Adrenal gland (tissue), 12 donors: Measurements from ENCODE around the gene PTPRE. TPM values are rescaled to one million over a fixed set of nuclear protein-coding genes. Genes with fewer than 3 reads are reported as not detected.
A peak's percentile ranks its signal among the peaks of the same experiment; 100 is the strongest.

ENCODE experiments used
- DNase-seq, 7 donors: peaks; one replicate each; pipeline ENCODE4 v3.0.0-alpha.2; 2019 to 2020
- H3K27ac ChIP-seq, 5 donors: fragments of 200-600 bp; sonication (generic) in 4 of 5; 1 replicate in 3 of 5; 2 replicates in 2 of 5; pipeline versions ENCODE4 v1.5.1 to v1.8.0; 2016 to 2020; ENCODE audit warnings: mild to moderate bottlenecking in 1 of 5
- H3K27me3 ChIP-seq: fragments of 200-600 bp; 2 replicates; pipeline ENCODE4 v1.8.0; 2021
- H3K36me3 ChIP-seq, 2 donors: fragments of 200-600 bp; replicated peaks in 1 of 2; 1 replicate in 1 of 2; 2 replicates in 1 of 2; pipeline versions ENCODE4 v1.5.1 to v1.8.0; 2018 to 2022
- H3K4me1 ChIP-seq, 2 donors: fragments of 200-600 bp; replicated peaks in 1 of 2; 1 replicate in 1 of 2; 2 replicates in 1 of 2; pipeline versions ENCODE4 v1.5.1 to v1.8.0; 2018 to 2021
- H3K4me3 ChIP-seq, 4 donors: fragments of 200-600 bp; sonication (generic) in 3 of 4; one replicate each; pipeline ENCODE4 v1.5.1; 2016 to 2018
- H3K9me3 ChIP-seq, 3 donors: fragments of 200-600 bp; sonication (generic) in 1 of 3; replicated peaks in 1 of 3; 1 replicate in 2 of 3; 2 replicates in 1 of 3; pipeline versions ENCODE4 v1.5.1 to v1.8.0; 2016 to 2021
- CTCF ChIP-seq, 6 experiments: fragments of 450-650 bp in 4 of 6; fragments of 200-600 bp in 2 of 6; sonication (generic) in 1 of 6; IDR thresholded peaks; 1 replicate in 5 of 6; 2 replicates in 1 of 6; pipeline versions ENCODE4 v1.5.1 to v1.8.0; 2016 to 2021; ENCODE audit warnings: antibody characterized with exemption in 6 of 6, mild to moderate bottlenecking in 2 of 6, moderate library complexity in 1 of 6
- POLR2A ChIP-seq, 2 donors: fragments of 450-650 bp; IDR thresholded peaks; one replicate each; pipeline ENCODE4 v1.6.1; 2017; ENCODE audit warnings: antibody characterized with exemption in 2 of 2, mild to moderate bottlenecking in 2 of 2, moderate library complexity in 1 of 2
- WGBS, 4 donors: extraction: QIAGEN DNeasy Blood & Tissue Kit in 2 of 4; methylation state at CpG; one replicate each; pipeline versions ENCODE4 v1.1.5 to v1.1.7; 2013 to 2017; 5-methylcytosine and 5-hydroxymethylcytosine counted together
- intact Hi-C, 2 donors: fragments of 100-400 bp; cut with DNase I; formaldehyde crosslinking; loops; one replicate each; pipeline versions ENCODE4 v1.14.1 to v1.15.0; 2022 to 2023
- polyA plus RNA-seq, 3 donors: library from polyadenylated mRNA; stranded (reverse); fragments of 200-250 nt in 2 of 3; fragments of 350-450 nt in 1 of 3; fragmentation: Illumina TruSeq in 1 of 3; extraction: RNeasy Lipid Tissue Mini Kit (QIAGEN cat#74804) in 1 of 3; gene quantifications; one replicate each; pipeline ENCODE4 v1.2.3, GENCODE V29; 2013 to 2014
- total RNA-seq, 9 donors: library from RNA; depleted of rRNA in 4 of 9; stranded (reverse); fragments of >200 nt in 4 of 9; fragments of 120-200 nt in 1 of 9; fragmentation: NEBNext Ultra II Directional in 1 of 9; extraction: Animal tissue kit (Norgen Biotek cat#: 25700) in 1 of 9; gene quantifications; one replicate each; pipeline versions ENCODE4 v1.1.0 to v1.2.4, GENCODE V29; 2013 to 2023
- donor health status: healthy with polysubstance abuse.
- donor health status: Bipolar disorder and iron deficiency.
- donor health status: DM: yes; HTN: yes; CAD: no.
- donor health status: DM: no; HTN: no; CAD: no.
- donor health status: DM: no; HTN: no; CAD: no.
- donor health status: DM: yes; HTN: yes; CAD: no.

The PTPRE gene
- total and polyA plus RNA-seq, 12 donors: 7.6 to 52.8 (median 41.0) TPM

DNA sequence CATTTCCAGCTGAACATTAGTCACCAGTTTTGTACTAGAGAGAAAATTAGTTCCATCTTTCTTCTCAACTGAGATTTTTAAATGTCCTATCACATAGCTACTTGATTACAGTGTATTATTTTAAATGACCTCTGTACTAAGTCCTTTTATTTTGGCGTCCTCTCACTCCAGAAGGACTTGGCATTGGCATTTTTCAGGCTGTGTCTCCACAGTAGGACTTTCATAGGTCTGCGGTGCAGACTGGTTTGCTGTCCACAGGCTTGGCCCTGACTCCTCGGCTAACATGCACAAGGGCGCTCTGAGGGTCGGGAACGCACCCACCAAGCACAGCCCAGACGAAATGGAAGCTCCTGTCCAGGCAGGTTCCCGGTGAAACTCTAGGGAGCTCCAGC lies 6.5 kb downstream of the PTPRE start:
- intact Hi-C loops: loop anchor here in 1 of 2 donors (10.0 kb wide), 1 partner anchor 61 kb away; no protein-coding TSS in a partner anchor
- H3K36me3 ChIP-seq: no peaks in the 10 kb centered on the region
- 52 to 81% (median 68%) methylated on average over 3 to 8 of the region's 8 CpGs for WGBS, 4 donors
- peak in 1 of 7 donors; percentile 49 for DNase-seq
- peaks cover 30 to 56% of the 10 kb centered on the region in 2 donors for H3K4me1 ChIP-seq
- TF ChIP-seq CTCF (IDR thresholded peaks at IDR 0.05): no peak
- TF ChIP-seq POLR2A (IDR thresholded peaks at IDR 0.05): no peak
- peak overlapping the region in 4 of 5 donors; percentile 14 to 73 (median 64) for H3K27ac ChIP-seq
- no peak overlapping the region for H3K4me3 ChIP-seq
- no peaks in the 10 kb centered on the region for H3K9me3 ChIP-seq
- H3K27me3 ChIP-seq: no peaks in the 10 kb centered on the region

DNA sequence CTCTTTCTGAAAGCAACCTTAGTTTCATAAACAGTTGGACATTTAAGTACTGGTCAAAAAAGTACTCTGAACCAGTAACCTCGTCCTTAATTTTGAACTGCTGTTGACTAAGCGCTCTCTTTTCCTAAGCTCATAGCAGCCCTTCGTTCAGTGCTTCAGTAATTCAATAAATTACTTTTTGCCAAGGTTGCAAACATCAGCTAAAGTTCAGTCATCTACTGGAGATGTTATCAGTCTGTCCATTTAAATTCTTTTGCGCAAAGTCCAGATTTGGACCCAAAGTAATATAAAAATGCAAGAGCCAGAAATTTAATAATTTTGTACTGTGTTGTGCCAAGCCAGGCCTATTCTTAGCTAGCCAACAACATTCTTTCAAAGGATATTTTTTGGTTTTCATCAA lies 8.4 kb downstream of the PTPRE start:
- Histone ChIP-seq H3K27ac (peak overlapping the region in 3 of 5 donors; percentile 40 to 64 (median 60)), H3K9me3 (no peaks in the 10 kb centered on the region), H3K4me1 (peaks cover 19 to 49% of the 10 kb centered on the region in 2 donors), H3K4me3 (no peak overlapping the region), H3K27me3 (no peaks in the 10 kb centered on the region), H3K36me3 (no peaks in the 10 kb centered on the region)
- intact Hi-C loops: loop anchor here in 1 of 2 donors (10.0 kb wide), 1 partner anchor 59 kb away; no protein-coding TSS in a partner anchor
- 47 to 60% (median 51%) methylated on average over 4 of the region's 4 CpGs for WGBS, 4 donors
- TF ChIP-seq POLR2A (IDR thresholded peaks at IDR 0.05): no peak
- TF ChIP-seq CTCF (IDR thresholded peaks at IDR 0.05): no peak
- DNase-seq: no peak

- TF ChIP-seq CTCF (IDR thresholded peaks at IDR 0.05) (no peak), POLR2A (IDR thresholded peaks at IDR 0.05) (no peak)
- 90 to 96% (median 95%) methylated on average over 9 of the region's 9 CpGs for WGBS, 4 donors
- Histone ChIP-seq H3K9me3 (no peaks in the 10 kb centered on the region), H3K27me3 (no peaks in the 10 kb centered on the region), H3K36me3 (no peaks in the 10 kb centered on the region), H3K27ac (no peak overlapping the region), H3K4me3 (no peak overlapping the region), H3K4me1 (peaks cover 15 to 50% of the 10 kb centered on the region in 2 donors)
- peak in 1 of 7 donors; percentile 34 for DNase-seq
- intact Hi-C loops: loop anchor here in 1 of 2 donors (10.0 kb wide), 1 partner anchor 58 kb away; no protein-coding TSS in a partner anchor
Observed at GRCh38 chr10:127916826-127917225, 9.9 kb downstream of the PTPRE start.

- TF ChIP-seq CTCF (IDR thresholded peaks at IDR 0.05) (no peak), POLR2A (IDR thresholded peaks at IDR 0.05) (no peak)
- no peaks in the 10 kb centered on the region for H3K27me3 ChIP-seq
- no peaks in the 10 kb centered on the region for H3K36me3 ChIP-seq
- no peak overlapping the region for H3K4me3 ChIP-seq
- H3K27ac ChIP-seq: peak overlapping the region in 2 of 5 donors; percentile 71 to 72
- peaks cover 27 to 55% of the 10 kb centered on the region in 2 donors for H3K4me1 ChIP-seq
- 61 to 69% (median 65%) methylated on average over 5 of the region's 5 CpGs for WGBS, 4 donors
- intact Hi-C loops: loop anchor here in 1 of 2 donors (10.0 kb wide), 1 partner anchor 56 kb away; no protein-coding TSS in a partner anchor
- peak in 4 of 7 donors; percentile 56 to 71 (median 66) for DNase-seq
- H3K9me3 ChIP-seq: no peaks in the 10 kb centered on the region
Observed at GRCh38 chr10:127918572-127918971, 11.7 kb downstream of the PTPRE start.
